ENCODE data around the gene IDH3A. TPM values are rescaled to one million over a fixed set of nuclear protein-coding genes. Genes with fewer than 3 reads are reported as not detected.

Gene IDH3A
- total RNA-seq, 1 experiment from 2014 or later: 111 TPM

DNA sequence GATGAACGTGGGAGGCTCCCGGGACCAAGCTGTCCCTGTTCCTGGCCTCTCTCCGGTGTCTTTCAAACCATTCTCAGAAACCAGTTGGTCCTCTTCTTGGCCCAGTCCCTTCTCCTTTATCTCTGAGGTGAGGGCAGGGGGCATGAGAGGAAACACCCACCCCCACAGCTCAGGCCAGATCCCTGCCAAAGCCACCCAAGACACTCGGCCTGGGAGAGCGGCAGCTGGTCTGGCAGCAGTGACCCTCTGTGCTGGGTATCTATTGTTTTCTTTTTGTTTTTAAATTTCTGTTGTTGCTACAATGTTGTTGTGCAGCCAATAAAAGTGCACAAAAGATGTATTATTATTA is 57.9 kb downstream of the IDH3A start:
- Mint-ChIP-seq H3K4me3 (ENCODE audit: low read depth, unreplicated experiment) (no peak overlapping the region), H3K36me3 (ENCODE audit: insufficient read depth, unreplicated experiment) (peaks cover 8% of the 10 kb centered on the region), H3K27me3 (ENCODE audit: unreplicated experiment) (peaks cover 10% of the 10 kb centered on the region), H3K27ac (ENCODE audit: unreplicated experiment) (no peak overlapping the region), H3K4me1 (ENCODE audit: low read depth, unreplicated experiment) (peaks cover 41% of the 10 kb centered on the region), H3K9me3 (ENCODE audit: low read depth, unreplicated experiment) (no peaks in the 10 kb centered on the region)
- intact Hi-C loops (cut with micrococcal nuclease; ENCODE audit: unreplicated experiment): no loop called here
- no peak for DNase-seq
- BruUV-seq (replicated peaks): no TSS peak
- CTCF ChIA-PET: no interaction called here
- TF ChIP-seq CTCF (IDR thresholded peaks at IDR 0.05; ENCODE audit: unreplicated experiment): no peak

- peaks cover 8% of the 10 kb centered on the region for H3K36me3 Mint-ChIP-seq (ENCODE audit: insufficient read depth, unreplicated experiment)
- TF ChIP-seq CTCF (IDR thresholded peaks at IDR 0.05; ENCODE audit: unreplicated experiment): no peak
- DNase-seq: no peak
- H3K9me3 Mint-ChIP-seq (ENCODE audit: low read depth, unreplicated experiment): no peaks in the 10 kb centered on the region
- CTCF ChIA-PET: interaction anchor here (0.6 kb wide), 1 partner anchor 12 kb away, joined by 4 read pairs; no protein-coding TSS in a partner anchor
- no peak overlapping the region for H3K4me3 Mint-ChIP-seq (ENCODE audit: low read depth, unreplicated experiment)
- peaks cover 49% of the 10 kb centered on the region for H3K4me1 Mint-ChIP-seq (ENCODE audit: low read depth, unreplicated experiment)
- intact Hi-C loops (cut with micrococcal nuclease; ENCODE audit: unreplicated experiment): no loop called here
- H3K27ac Mint-ChIP-seq (ENCODE audit: unreplicated experiment): no peak overlapping the region
- BruUV-seq (replicated peaks): no TSS peak
- peaks cover 3% of the 10 kb centered on the region for H3K27me3 Mint-ChIP-seq (ENCODE audit: unreplicated experiment)
Observed at GRCh38 chr15:78207641-78208340, 58.6 kb downstream of the IDH3A start.

DNA sequence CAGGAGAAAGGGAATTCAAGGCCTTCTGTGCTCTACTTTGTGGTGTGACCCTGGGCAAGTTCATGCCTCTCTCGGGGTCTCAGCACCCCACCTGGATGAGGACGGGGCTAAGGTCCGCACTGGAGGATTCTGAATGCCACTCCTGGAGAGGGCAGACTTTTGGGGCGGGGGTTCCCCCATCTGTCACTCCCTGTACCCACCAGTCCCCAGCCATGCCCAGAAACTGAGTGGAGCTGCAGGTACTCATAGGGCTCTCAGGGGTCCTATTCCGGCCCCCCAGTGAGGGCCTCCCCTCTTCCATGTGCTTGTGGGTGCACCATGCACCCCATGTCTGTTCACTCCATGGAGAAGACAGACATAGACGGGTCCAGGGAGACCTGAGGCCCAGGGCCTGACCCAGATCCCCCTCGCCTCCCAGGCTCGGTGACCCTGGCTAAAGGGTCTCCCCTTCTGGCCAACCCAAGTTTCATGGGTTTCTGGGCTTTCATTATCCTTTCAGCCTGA is 59.2 kb downstream of the IDH3A start:
- peaks cover 8% of the 10 kb centered on the region for H3K36me3 Mint-ChIP-seq (ENCODE audit: insufficient read depth, unreplicated experiment)
- no peak for TF ChIP-seq CTCF (IDR thresholded peaks at IDR 0.05; ENCODE audit: unreplicated experiment)
- CTCF ChIA-PET: interaction anchor here (0.6 to 1.1 kb wide), 3 partner anchors 12 to 706 kb away, joined by 3 to 4 read pairs (median 4); no protein-coding TSS in a partner anchor
- intact Hi-C loops (cut with micrococcal nuclease; ENCODE audit: unreplicated experiment): no loop called here
- no peak overlapping the region for H3K4me3 Mint-ChIP-seq (ENCODE audit: low read depth, unreplicated experiment)
- no peaks in the 10 kb centered on the region for H3K9me3 Mint-ChIP-seq (ENCODE audit: low read depth, unreplicated experiment)
- no peaks in the 10 kb centered on the region for H3K27me3 Mint-ChIP-seq (ENCODE audit: unreplicated experiment)
- no peak overlapping the region for H3K27ac Mint-ChIP-seq (ENCODE audit: unreplicated experiment)
- DNase-seq: no peak
- no TSS peak for BruUV-seq (replicated peaks)
- peaks cover 55% of the 10 kb centered on the region for H3K4me1 Mint-ChIP-seq (ENCODE audit: low read depth, unreplicated experiment)

DNA sequence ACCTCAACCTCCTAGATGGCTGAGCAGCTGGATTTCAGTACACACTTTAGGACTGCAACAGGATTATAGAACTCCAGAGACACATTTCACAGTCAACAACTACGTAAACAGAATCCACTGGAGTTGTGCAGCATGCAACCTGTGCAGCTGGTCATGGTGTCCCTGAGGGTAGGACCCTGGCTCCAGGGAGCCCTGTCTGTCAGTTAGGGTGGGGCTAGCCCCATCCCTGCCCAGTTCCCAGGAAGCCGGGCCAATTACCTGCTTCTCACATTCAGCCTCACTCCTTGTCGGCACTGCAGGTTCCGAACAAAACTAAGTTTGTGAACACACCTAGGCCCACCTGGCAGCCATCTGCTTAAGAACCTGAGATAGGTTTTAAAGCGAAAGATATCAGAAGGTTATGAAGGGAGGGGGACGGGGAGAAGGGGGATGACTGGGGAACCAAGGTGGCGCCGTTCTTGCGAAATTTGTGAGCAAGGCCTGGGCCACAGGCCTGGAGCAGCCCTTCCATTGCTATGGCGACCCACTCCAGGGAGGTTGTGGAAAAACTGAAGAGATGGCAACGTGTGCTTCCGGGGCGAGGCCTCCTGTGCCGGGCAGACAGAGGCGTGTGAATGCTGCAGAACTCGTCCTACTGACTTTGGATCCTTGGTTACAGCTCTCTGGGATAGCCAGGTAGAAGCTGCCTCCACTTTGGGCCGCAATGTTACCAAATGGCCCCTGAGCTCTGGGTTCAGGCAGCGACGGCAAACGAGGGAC is 59.9 kb downstream of the IDH3A start:
- intact Hi-C loops (cut with micrococcal nuclease; ENCODE audit: unreplicated experiment): no loop called here
- H3K4me3 Mint-ChIP-seq (ENCODE audit: low read depth, unreplicated experiment): no peak overlapping the region
- peaks cover 55% of the 10 kb centered on the region for H3K4me1 Mint-ChIP-seq (ENCODE audit: low read depth, unreplicated experiment)
- no TSS peak for BruUV-seq (replicated peaks)
- no peaks in the 10 kb centered on the region for H3K9me3 Mint-ChIP-seq (ENCODE audit: low read depth, unreplicated experiment)
- peak; percentile 75 for DNase-seq
- TF ChIP-seq CTCF (IDR thresholded peaks at IDR 0.05; ENCODE audit: unreplicated experiment): no peak
- no peaks in the 10 kb centered on the region for H3K27me3 Mint-ChIP-seq (ENCODE audit: unreplicated experiment)
- H3K27ac Mint-ChIP-seq (ENCODE audit: unreplicated experiment): peak overlapping the region; percentile 66
- CTCF ChIA-PET: interaction anchor here (0.7 to 1.4 kb wide), 3 partner anchors 50 to 707 kb away, joined by 3 to 4 read pairs (median 4); no protein-coding TSS in a partner anchor
- H3K36me3 Mint-ChIP-seq (ENCODE audit: insufficient read depth, unreplicated experiment): peaks cover 8% of the 10 kb centered on the region

Data from Calu3 (cell line).